ENCODE measurements around the gene EBPL.
"Not testable (repeated sequence)": the region's sequence is repeated elsewhere in the genome, so short reads cannot be mapped to it uniquely, and the experiment has no call there.

DNA sequence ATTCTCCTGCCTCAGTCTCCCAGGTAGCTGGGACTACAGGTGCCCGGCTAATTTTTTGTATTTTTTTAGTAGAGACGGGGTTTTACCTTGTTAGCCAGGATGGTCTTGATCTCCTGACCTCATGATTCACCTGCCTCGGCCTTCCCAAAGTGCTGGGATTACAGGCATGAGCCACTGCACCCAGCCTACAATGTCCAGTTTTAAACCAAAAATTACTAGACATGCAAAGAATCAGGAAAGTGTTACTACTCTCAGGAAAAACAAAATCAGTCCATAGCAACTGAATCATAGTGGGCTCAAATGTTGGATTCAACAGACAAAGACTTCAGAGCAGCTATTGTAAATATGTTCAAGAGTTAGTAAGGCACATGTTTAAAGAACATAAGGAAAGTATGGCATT, 79.2 kb downstream of the EBPL start:
- TF ChIP-seq POLR2A, SPI1, POLR2AphosphoS5, TAF1 (IDR thresholded peaks at IDR 0.05; ENCODE audit: low read depth, low read length): not testable (repeated sequence)

All from GM12891 (cell line).